Rectal smooth muscle tissue (tissue), 1 donor: ENCODE results near the gene ASRGL1.

Experiments used
- H3K27ac ChIP-seq: one replicate; pipeline ENCODE4 v1.7.0; 2013; ENCODE audit warnings: low read depth, low read length, inconsistent platforms
- H3K27me3 ChIP-seq: one replicate; pipeline ENCODE4 v1.7.0; 2013; ENCODE audit warnings: low read length; ENCODE audit not compliant: control insufficient read depth, insufficient read depth
- H3K36me3 ChIP-seq: one replicate; pipeline ENCODE4 v1.7.0; 2013; ENCODE audit warnings: low read length; ENCODE audit not compliant: control insufficient read depth, insufficient read depth
- H3K4me1 ChIP-seq: one replicate; pipeline ENCODE4 v1.7.0; 2013; ENCODE audit warnings: low read length; ENCODE audit not compliant: control insufficient read depth, insufficient read depth
- H3K4me3 ChIP-seq: one replicate; pipeline ENCODE4 v1.7.0; 2013; ENCODE audit warnings: low read length
- H3K9ac ChIP-seq: one replicate; pipeline ENCODE4 v1.7.0; 2013; ENCODE audit warnings: low read length

The ASRGL1 gene

DNA sequence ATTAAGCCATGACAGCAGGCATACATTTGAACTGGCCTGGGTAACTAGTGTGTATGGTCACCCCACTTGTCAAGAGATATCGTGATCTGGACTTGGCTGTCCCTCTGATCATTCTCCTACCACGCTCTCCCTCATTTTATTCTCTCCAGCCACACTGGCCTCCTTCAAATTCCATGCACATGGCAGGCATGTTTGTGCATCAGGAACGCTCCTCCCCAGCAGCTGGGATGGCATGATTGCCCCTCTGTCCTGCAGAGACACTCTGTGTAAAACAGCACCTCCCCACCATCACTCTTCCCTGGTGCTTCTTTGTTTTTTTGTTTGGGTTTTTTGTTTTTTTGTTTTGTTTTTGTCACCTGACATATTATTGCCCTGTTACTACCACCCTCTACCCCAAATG, 50.1 kb downstream of the ASRGL1 start:
- H3K9ac ChIP-seq = no peak overlapping the region
- no peaks in the 10 kb centered on the region for H3K4me1 ChIP-seq
- no peak overlapping the region for H3K27ac ChIP-seq

DNA sequence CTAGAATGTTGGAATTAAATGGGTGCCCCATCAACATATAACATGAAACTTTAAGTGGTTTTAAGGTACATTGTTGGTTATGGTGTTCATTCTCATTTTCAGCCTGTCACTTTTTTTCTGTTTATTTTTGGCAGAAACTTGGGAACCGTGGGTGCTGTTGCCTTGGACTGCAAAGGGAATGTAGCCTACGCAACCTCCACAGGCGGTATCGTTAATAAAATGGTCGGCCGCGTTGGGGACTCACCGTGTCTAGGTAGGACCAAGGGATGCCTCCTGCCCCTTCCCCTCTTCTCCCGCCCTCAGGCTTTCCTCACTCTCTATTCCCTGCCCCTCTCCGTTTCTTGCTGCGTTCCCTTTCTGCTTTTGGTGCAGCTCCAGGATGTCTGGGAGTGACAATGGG, 51.8 kb downstream of the ASRGL1 start:
- H3K4me3 ChIP-seq = no peak overlapping the region

More for the DNA sequence above, 50.1 kb downstream of the ASRGL1 start:
- no peaks in the 10 kb centered on the region for H3K36me3 ChIP-seq
- H3K4me3 ChIP-seq = no peak overlapping the region
- H3K27me3 ChIP-seq = no peaks in the 10 kb centered on the region

GRCh38 chr11:62390237-62390636, 53.0 kb downstream of the ASRGL1 start:
- H3K4me3 ChIP-seq = no peak overlapping the region
- no peaks in the 10 kb centered on the region for H3K27me3 ChIP-seq
- no peaks in the 10 kb centered on the region for H3K36me3 ChIP-seq
- no peak overlapping the region for H3K9ac ChIP-seq
- H3K27ac ChIP-seq = no peak overlapping the region
- H3K4me1 ChIP-seq = peaks cover 3% of the 10 kb centered on the region

More for the DNA sequence above, 51.8 kb downstream of the ASRGL1 start:
- Histone ChIP-seq H3K9ac (no peak overlapping the region), H3K27ac (no peak overlapping the region), H3K36me3 (no peaks in the 10 kb centered on the region), H3K27me3 (no peaks in the 10 kb centered on the region), H3K4me1 (no peaks in the 10 kb centered on the region)

- Histone ChIP-seq H3K9ac (no peak overlapping the region), H3K4me1 (peaks cover 6% of the 10 kb centered on the region)
Measured at GRCh38 chr11:62390722-62391121, 53.5 kb downstream of the ASRGL1 start.

GRCh38 chr11:62391642-62392425, 54.6 kb downstream of the ASRGL1 start:
- H3K4me3 ChIP-seq = no peak overlapping the region
- peaks cover 6% of the 10 kb centered on the region for H3K4me1 ChIP-seq
- no peaks in the 10 kb centered on the region for H3K27me3 ChIP-seq
- no peak overlapping the region for H3K9ac ChIP-seq
- H3K36me3 ChIP-seq = no peaks in the 10 kb centered on the region
- no peak overlapping the region for H3K27ac ChIP-seq

More at GRCh38 chr11:62390722-62391121, 53.5 kb downstream of the ASRGL1 start:
- Histone ChIP-seq H3K4me3 (no peak overlapping the region), H3K27me3 (no peaks in the 10 kb centered on the region), H3K27ac (no peak overlapping the region), H3K36me3 (no peaks in the 10 kb centered on the region)

GRCh38 chr11:62392506-62392905, 55.3 kb downstream of the ASRGL1 start:
- no peak overlapping the region for H3K9ac ChIP-seq
- no peaks in the 10 kb centered on the region for H3K36me3 ChIP-seq
- H3K27me3 ChIP-seq = no peaks in the 10 kb centered on the region
- no peak overlapping the region for H3K4me3 ChIP-seq
- peaks cover 6% of the 10 kb centered on the region for H3K4me1 ChIP-seq
- no peak overlapping the region for H3K27ac ChIP-seq

DNA sequence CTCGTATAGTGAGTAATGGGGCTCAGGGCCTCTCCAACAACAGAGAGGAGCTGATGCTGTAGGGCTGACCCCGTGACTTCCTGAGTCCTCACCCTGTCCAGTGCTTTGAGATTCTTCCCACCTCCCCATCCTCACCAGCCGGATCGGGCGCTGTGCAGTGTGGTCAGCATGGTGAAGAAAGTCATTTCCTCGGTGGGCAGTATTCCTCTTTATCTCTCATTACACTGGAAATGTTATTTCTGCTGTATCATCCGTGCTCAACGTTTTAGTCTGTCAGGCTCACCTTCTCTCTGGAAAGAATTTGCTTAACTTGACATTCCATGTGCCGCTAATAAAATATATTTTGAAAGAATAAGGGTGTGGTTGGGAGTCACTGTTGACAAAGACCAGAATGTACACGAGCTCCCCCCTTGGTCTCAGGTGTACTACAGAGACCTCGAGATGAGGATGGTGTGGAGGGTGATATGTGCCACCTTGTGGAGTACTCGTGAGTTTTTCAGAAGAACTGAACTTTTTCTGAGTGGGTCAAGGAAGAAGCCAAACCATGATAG, 55.9 kb downstream of the ASRGL1 start:
- Histone ChIP-seq H3K4me3 (no peak overlapping the region), H3K4me1 (peaks cover 11% of the 10 kb centered on the region), H3K9ac (no peak overlapping the region), H3K27ac (no peak overlapping the region), H3K36me3 (no peaks in the 10 kb centered on the region), H3K27me3 (no peaks in the 10 kb centered on the region)

GRCh38 chr11:62393735-62394134, 56.5 kb downstream of the ASRGL1 start:
- no peaks in the 10 kb centered on the region for H3K36me3 ChIP-seq
- H3K4me3 ChIP-seq = no peak overlapping the region
- H3K27ac ChIP-seq = no peak overlapping the region
- H3K27me3 ChIP-seq = no peaks in the 10 kb centered on the region
- H3K9ac ChIP-seq = no peak overlapping the region
- peaks cover 17% of the 10 kb centered on the region for H3K4me1 ChIP-seq

DNA sequence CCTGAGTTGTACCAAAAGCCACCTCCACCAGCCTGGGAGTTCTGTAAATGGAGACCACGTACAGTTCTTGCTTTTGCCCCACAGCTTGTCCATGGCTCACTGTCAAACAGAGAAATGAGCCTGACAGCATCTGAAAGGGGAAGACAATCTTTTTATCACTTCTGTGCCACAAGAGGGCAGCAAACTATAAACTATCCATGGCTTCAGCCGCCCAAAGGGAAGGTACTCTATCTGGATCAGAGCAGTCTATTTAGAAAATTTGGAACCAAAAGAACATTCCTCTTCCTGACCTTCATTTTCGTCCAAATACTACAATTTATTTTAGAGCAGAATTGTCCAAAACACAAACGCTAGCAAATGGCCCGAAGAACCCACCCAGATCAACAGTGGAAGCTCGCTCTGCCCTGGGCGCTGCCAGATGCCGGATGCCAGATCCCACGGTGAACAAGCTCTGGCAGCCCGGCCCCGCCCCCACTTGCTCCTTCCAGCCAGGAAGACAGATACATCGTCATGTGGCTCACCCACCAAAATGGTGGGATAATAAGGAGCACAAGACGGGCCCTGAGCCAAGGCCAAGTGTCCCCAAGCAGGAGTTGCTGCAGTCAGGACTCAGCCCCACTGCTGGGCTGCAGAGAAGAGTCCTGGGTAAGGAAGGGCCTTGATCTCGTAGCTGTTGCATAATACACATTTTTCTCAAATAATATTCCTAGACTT, 57.7 kb downstream of the ASRGL1 start:
- peaks cover 29% of the 10 kb centered on the region for H3K4me1 ChIP-seq
- H3K27ac ChIP-seq = peak overlapping the region; percentile 62
- peak overlapping the region; percentile 50 for H3K4me3 ChIP-seq
- no peaks in the 10 kb centered on the region for H3K27me3 ChIP-seq
- H3K9ac ChIP-seq = peak overlapping the region; percentile 2
- no peaks in the 10 kb centered on the region for H3K36me3 ChIP-seq

GRCh38 chr11:62395885-62396551, 58.8 kb downstream of the ASRGL1 start:
- H3K27ac ChIP-seq = peak overlapping the region; percentile 35
- H3K4me3 ChIP-seq = no peak overlapping the region
- no peaks in the 10 kb centered on the region for H3K36me3 ChIP-seq
- no peaks in the 10 kb centered on the region for H3K27me3 ChIP-seq
- no peak overlapping the region for H3K9ac ChIP-seq
- peaks cover 38% of the 10 kb centered on the region for H3K4me1 ChIP-seq

DNA sequence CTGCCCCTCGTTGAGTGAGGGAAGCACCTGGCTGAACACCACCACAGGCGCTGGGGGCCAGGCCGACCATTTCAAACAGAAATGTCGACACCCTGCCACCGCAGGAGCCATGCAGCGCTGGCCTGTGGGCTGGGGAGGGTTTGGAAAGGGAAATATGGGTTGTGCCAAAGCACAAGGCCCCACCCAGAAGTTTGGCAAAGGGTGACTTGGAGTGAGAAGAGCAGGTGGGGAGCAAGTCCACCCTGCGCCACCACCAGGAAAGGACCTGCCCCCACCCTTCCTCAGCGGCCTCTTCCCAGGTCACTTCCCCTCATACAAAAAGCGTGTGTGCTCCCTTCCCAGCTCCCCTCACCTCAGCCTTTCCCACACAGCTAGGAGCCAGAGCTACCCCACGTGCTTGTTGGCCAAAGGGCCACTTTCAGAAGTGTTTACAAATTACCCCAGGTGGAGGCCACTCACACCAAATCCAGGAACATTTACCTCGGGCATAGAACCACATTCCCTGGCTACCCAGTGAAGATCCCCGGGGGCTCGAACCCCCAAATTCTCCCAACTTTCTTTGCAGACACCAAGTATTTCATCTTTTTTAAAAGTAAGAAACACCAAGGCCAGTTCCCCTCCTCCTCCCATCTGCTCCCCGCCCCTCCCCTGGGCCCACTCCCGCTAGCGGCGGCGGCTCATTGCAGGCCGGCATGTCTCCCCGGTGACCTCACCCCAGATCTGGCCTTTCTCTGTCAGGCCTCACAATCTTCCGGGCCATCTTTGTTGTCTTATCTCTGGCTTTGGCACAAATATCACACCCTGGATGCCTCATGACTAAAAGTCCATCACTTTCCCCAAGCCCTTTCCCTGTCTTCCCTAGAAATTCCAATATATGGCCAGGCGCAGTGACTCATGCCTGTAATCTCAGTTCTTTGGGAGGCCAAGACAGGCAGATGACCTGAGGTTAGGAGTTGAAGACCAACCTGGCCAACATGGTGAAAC, 61.1 kb downstream of the ASRGL1 start:
- no peak overlapping the region for H3K4me3 ChIP-seq
- no peaks in the 10 kb centered on the region for H3K27me3 ChIP-seq
- peak overlapping the region; percentile 91 for H3K27ac ChIP-seq
- H3K9ac ChIP-seq = no peak overlapping the region
- H3K36me3 ChIP-seq = no peaks in the 10 kb centered on the region
- peaks cover 60% of the 10 kb centered on the region for H3K4me1 ChIP-seq
